Sigmoid colon (tissue), 4 donors: ENCODE data around the gene TTC3.

Source experiments
- EP300 ChIP-seq, 4 donors: sonication (generic); formaldehyde crosslinking; IDR thresholded peaks; one replicate each; pipeline ENCODE4 v1.6.1; 2017; ENCODE audit warnings: antibody characterized with exemption in 4 of 4
- POLR2A ChIP-seq, 2 donors: fragments of 450-650 bp; IDR thresholded peaks; one replicate each; pipeline ENCODE4 v1.6.1; 2016; ENCODE audit warnings: antibody characterized with exemption in 2 of 2, mild to moderate bottlenecking in 2 of 2, moderate library complexity in 2 of 2
- TF ChIP-seq, protein P1 (sequence below), 4 experiments: fragments of 450-650 bp in 3 of 4; fragments of 200-600 bp in 1 of 4; IDR thresholded peaks; one replicate each; pipeline ENCODE4 v1.5.1; 2016 to 2019; ENCODE audit warnings: antibody characterized with exemption in 4 of 4, mild to moderate bottlenecking in 3 of 4, moderate library complexity in 2 of 4

DNA sequence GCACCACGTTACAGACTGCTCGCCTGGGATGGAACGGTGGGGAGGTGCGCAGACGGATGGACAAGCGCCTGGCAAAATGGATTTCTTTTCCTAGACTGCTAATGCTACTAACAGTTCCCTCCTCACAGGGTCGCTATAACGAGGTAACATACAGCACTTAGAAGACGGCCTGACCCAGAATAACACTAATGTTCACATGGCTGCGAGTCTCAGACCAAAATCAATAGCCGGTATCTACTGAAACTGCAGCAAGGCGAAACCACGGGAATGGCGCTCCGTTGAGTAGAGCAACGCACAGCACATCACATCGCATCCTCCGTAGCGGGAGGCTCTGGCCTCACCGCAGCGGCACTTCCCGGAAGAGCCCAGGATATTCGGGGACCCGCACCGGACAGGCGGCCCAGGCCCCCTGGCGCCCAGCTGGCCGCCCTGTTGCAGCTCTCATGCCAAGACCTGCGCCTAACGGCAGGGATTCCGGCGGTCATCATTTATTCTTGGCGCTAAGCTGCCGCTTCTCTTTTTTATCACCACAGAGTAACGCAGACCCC is 147.5 kb downstream of the TTC3 start:
- TF ChIP-seq EP300 (IDR thresholded peaks at IDR 0.05) (no peak), POLR2A (IDR thresholded peaks at IDR 0.05) (no peak)
- TF ChIP-seq, protein P1, sequence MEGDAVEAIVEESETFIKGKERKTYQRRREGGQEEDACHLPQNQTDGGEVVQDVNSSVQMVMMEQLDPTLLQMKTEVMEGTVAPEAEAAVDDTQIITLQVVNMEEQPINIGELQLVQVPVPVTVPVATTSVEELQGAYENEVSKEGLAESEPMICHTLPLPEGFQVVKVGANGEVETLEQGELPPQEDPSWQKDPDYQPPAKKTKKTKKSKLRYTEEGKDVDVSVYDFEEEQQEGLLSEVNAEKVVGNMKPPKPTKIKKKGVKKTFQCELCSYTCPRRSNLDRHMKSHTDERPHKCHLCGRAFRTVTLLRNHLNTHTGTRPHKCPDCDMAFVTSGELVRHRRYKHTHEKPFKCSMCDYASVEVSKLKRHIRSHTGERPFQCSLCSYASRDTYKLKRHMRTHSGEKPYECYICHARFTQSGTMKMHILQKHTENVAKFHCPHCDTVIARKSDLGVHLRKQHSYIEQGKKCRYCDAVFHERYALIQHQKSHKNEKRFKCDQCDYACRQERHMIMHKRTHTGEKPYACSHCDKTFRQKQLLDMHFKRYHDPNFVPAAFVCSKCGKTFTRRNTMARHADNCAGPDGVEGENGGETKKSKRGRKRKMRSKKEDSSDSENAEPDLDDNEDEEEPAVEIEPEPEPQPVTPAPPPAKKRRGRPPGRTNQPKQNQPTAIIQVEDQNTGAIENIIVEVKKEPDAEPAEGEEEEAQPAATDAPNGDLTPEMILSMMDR (IDR thresholded peaks at IDR 0.05) = no peak
